AG09319 (cell line): ENCODE results near the gene SLC22A12.

Experiments used
- DNase-seq: peaks from one replicate; pipeline ENCODE4 v3.0.0-alpha.2; 2010; ENCODE audit warnings: low read depth; ENCODE audit errors: extremely low read depth
- TF ChIP-seq, protein P1 (sequence below): IDR thresholded peaks from 2 replicates; pipeline ENCODE4 v1.5.1; 2011; ENCODE audit warnings: low read depth, mild to moderate bottlenecking, inconsistent platforms, low read length, moderate library complexity

The SLC22A12 gene

DNA sequence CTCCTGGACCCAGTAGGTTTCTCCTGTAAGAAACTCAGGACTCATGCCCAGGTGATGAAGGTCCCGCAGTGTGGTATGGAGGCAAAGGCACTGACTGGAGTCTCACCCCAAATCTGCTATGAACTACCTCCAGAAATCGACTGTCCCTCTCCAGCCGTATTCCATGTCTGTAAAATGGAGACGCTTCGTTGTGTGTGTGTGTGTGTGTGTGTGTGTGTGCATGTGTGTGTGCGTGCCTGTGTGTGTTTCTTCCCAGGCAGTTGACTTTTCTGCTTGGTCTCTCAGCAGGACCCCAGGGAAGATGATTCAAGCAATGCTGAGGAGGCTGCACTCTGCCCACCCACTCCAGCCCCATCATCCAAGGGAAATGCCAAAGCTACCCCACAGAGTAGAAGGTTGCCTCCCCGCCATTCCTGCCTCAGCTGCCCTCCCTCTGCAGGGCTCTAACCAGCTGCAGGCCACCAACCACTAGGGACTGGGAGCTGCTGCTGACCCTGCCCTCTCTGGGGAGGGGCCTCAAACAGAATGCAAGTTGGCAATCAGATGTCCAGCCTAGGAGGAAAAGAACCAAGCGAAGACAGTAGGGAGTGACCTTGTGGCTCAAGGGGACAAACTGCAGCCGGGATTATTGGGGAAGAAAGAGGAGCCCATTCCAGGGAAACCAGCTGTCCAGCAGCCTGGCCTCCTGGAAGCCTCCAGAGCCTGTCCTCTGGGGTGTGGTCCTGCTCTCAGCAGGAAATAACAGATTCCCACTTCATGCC, 56.2 kb downstream of the SLC22A12 start:
- no peak for DNase-seq
- TF ChIP-seq, protein P1, sequence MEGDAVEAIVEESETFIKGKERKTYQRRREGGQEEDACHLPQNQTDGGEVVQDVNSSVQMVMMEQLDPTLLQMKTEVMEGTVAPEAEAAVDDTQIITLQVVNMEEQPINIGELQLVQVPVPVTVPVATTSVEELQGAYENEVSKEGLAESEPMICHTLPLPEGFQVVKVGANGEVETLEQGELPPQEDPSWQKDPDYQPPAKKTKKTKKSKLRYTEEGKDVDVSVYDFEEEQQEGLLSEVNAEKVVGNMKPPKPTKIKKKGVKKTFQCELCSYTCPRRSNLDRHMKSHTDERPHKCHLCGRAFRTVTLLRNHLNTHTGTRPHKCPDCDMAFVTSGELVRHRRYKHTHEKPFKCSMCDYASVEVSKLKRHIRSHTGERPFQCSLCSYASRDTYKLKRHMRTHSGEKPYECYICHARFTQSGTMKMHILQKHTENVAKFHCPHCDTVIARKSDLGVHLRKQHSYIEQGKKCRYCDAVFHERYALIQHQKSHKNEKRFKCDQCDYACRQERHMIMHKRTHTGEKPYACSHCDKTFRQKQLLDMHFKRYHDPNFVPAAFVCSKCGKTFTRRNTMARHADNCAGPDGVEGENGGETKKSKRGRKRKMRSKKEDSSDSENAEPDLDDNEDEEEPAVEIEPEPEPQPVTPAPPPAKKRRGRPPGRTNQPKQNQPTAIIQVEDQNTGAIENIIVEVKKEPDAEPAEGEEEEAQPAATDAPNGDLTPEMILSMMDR: no peak

- no peak for DNase-seq
- TF ChIP-seq, protein P1: no peak
These were observed 57.5 kb downstream of the SLC22A12 start for GRCh38 chr11:64648551-64648950.

GRCh38 chr11:64649291-64649697, 58.3 kb downstream of the SLC22A12 start:
- no peak for DNase-seq

GRCh38 chr11:64650923-64651523, 60.0 kb downstream of the SLC22A12 start:
- DNase-seq: no peak
- TF ChIP-seq, protein P1: peak; percentile 46

More at GRCh38 chr11:64649291-64649697, 58.3 kb downstream of the SLC22A12 start:
- TF ChIP-seq, protein P1: peak; percentile 31
